Body of pancreas (tissue), 4 donors: Measurements from ENCODE around the gene SLC6A3. TPM values are rescaled to one million over a fixed set of nuclear protein-coding genes. Genes with fewer than 3 reads are reported as not detected.

Source experiments
- ATAC-seq: fragments of 150-250 bp; one replicate; pipeline ENCODE4 v1.9.1; 2016
- DNase-seq, 4 donors: peaks; one replicate each; pipeline ENCODE4 v3.0.0-alpha.2; 2019
- H3K27ac ChIP-seq, 4 donors: fragments of 200-600 bp; sonication (generic); 1 replicate in 3 of 4; 2 replicates in 1 of 4; pipeline versions ENCODE4 v1.5.1 to v1.6.1; 2016 to 2019; ENCODE audit warnings: mild to moderate bottlenecking in 1 of 4, mixed read lengths in 1 of 4, moderate library complexity in 1 of 4
- H3K27me3 ChIP-seq, 2 donors: fragments of 200-600 bp; sonication (generic); one replicate each; pipeline ENCODE4 v1.6.0; 2016; ENCODE audit warnings: mild to moderate bottlenecking in 1 of 2
- H3K36me3 ChIP-seq, 2 donors: fragments of 200-600 bp; sonication (generic); replicated peaks in 1 of 2; 2 replicates each; pipeline ENCODE4 v1.5.1; 2016; ENCODE audit warnings: low read depth in 2 of 2; ENCODE audit not compliant: insufficient read depth in 1 of 2
- H3K4me1 ChIP-seq: fragments of 200-600 bp; sonication (generic); one replicate; pipeline ENCODE4 v1.6.0; 2016
- H3K4me3 ChIP-seq, 2 donors: fragments of 200-600 bp; sonication (generic); 1 replicate in 1 of 2; 2 replicates in 1 of 2; pipeline ENCODE4 v1.5.1; 2016 to 2019
- H3K9me3 ChIP-seq, 3 donors: fragments of 200-600 bp; sonication (generic); 1 replicate in 2 of 3; 2 replicates in 1 of 3; pipeline ENCODE4 v1.5.1; 2016
- CTCF ChIP-seq, 7 experiments: fragments of 450-650 bp in 4 of 7; fragments of 200-600 bp in 3 of 7; sonication (generic) in 3 of 7; IDR thresholded peaks; one replicate each; pipeline ENCODE4 v1.5.1; 2016 to 2019; ENCODE audit warnings: antibody characterized with exemption in 7 of 7
- POLR2A ChIP-seq, 3 donors: fragments of 450-650 bp; IDR thresholded peaks; one replicate each; pipeline ENCODE4 v1.6.1; 2016; ENCODE audit warnings: antibody characterized with exemption in 3 of 3, mild to moderate bottlenecking in 2 of 3
- WGBS, 2 donors: methylation state at CpG; one replicate each; pipeline ENCODE4 v1.1.5; 2017; 5-methylcytosine and 5-hydroxymethylcytosine counted together
- intact Hi-C: fragments of 100-400 bp; cut with DNase I; formaldehyde crosslinking; loops from one replicate; pipeline ENCODE4 v1.15.1; 2023
- total RNA-seq, 2 donors: library from RNA; depleted of rRNA; stranded (reverse); fragments of >200 nt; gene quantifications; one replicate each; pipeline ENCODE4 v1.1.0, GENCODE V29; 2016

SLC6A3 gene
- total RNA-seq, 2 donors from 2014 or later, result not detected

GRCh38 chr5:1354576-1354975, 90.7 kb downstream of the SLC6A3 start:
- Histone ChIP-seq H3K9me3 (no peaks in the 10 kb centered on the region), H3K4me3 (no peak overlapping the region), H3K27me3 (no peaks in the 10 kb centered on the region), H3K27ac (no peak overlapping the region), H3K36me3 (no peaks in the 10 kb centered on the region), H3K4me1 (no peaks in the 10 kb centered on the region)
- no peak for DNase-seq
- intact Hi-C loops, result no loop called here
- ATAC-seq, result no peak
- WGBS, 2 donors, result 32 to 38% methylated on average over 4 of the region's 4 CpGs
- no peak for TF ChIP-seq CTCF (IDR thresholded peaks at IDR 0.05)

- WGBS, 2 donors, result 66 to 73% methylated on average over 6 to 10 of the region's 10 CpGs
- Histone ChIP-seq H3K9me3 (no peaks in the 10 kb centered on the region), H3K27me3 (no peaks in the 10 kb centered on the region), H3K4me1 (no peaks in the 10 kb centered on the region), H3K27ac (no peak overlapping the region), H3K4me3 (no peak overlapping the region), H3K36me3 (no peaks in the 10 kb centered on the region)
- no peak for ATAC-seq
- TF ChIP-seq CTCF (IDR thresholded peaks at IDR 0.05) (no peak), POLR2A (IDR thresholded peaks at IDR 0.05) (no peak)
- intact Hi-C loops, result no loop called here
- no peak for DNase-seq
Measured at GRCh38 chr5:1352231-1353219, 92.7 kb downstream of the SLC6A3 start.

GRCh38 chr5:1351156-1351555, 94.1 kb downstream of the SLC6A3 start:
- TF ChIP-seq POLR2A (IDR thresholded peaks at IDR 0.05) (no peak), CTCF (IDR thresholded peaks at IDR 0.05) (no peak)
- Histone ChIP-seq H3K36me3 (no peaks in the 10 kb centered on the region), H3K27me3 (no peaks in the 10 kb centered on the region), H3K4me3 (no peak overlapping the region), H3K4me1 (peaks cover 2% of the 10 kb centered on the region), H3K9me3 (no peaks in the 10 kb centered on the region), H3K27ac (no peak overlapping the region)
- 71 to 82% methylated on average over 4 of the region's 4 CpGs for WGBS, 2 donors
- intact Hi-C loops, result no loop called here
- no peak for ATAC-seq
- no peak for DNase-seq

- Histone ChIP-seq H3K9me3 (no peaks in the 10 kb centered on the region), H3K4me3 (no peak overlapping the region), H3K27ac (no peak overlapping the region), H3K36me3 (no peaks in the 10 kb centered on the region), H3K4me1 (peaks cover 10% of the 10 kb centered on the region), H3K27me3 (no peaks in the 10 kb centered on the region)
- no peak for ATAC-seq
- intact Hi-C loops, result no loop called here
- 9 to 27% methylated on average over 11 to 12 of the region's 12 CpGs for WGBS, 2 donors
- DNase-seq, result no peak
- no peak for TF ChIP-seq POLR2A (IDR thresholded peaks at IDR 0.05)
- TF ChIP-seq CTCF (IDR thresholded peaks at IDR 0.05), result no peak
Measured at GRCh38 chr5:1349246-1349645, 96.0 kb downstream of the SLC6A3 start.

- TF ChIP-seq POLR2A (IDR thresholded peaks at IDR 0.05) (no peak), CTCF (IDR thresholded peaks at IDR 0.05) (no peak)
- WGBS, 2 donors, result 67 to 70% methylated on average over 1 of the region's 1 CpG
- Histone ChIP-seq H3K27ac (no peak overlapping the region), H3K4me3 (no peak overlapping the region), H3K36me3 (no peaks in the 10 kb centered on the region), H3K4me1 (peaks cover 13% of the 10 kb centered on the region), H3K27me3 (no peaks in the 10 kb centered on the region), H3K9me3 (no peaks in the 10 kb centered on the region)
- intact Hi-C loops, result no loop called here
- DNase-seq, result no peak
- no peak for ATAC-seq
Measured at GRCh38 chr5:1348986-1349245, 96.3 kb downstream of the SLC6A3 start.
